ENCODE results near the gene CYP11A1. TPM values are rescaled to one million over a fixed set of nuclear protein-coding genes. Genes with fewer than 3 reads are reported as not detected.

CYP11A1 gene
- polyA plus RNA-seq, 3 donors = not detected

GRCh38 chr15:74378848-74379247 is 11.4 kb upstream of the CYP11A1 start:
- Histone ChIP-seq H3K9ac (ENCODE audit: insufficient read depth, low read length, poor library complexity, severe bottlenecking) (no peak overlapping the region), H2AFZ (ENCODE audit: insufficient read depth, low read depth, low read length, poor library complexity, severe bottlenecking) (no peak overlapping the region), H3K4me3 (replicated peaks in 1 of 3; ENCODE audit: low read depth in 2 of 3, low read length in 3 of 3) (no peak overlapping the region), H3K27me3 (ENCODE audit: control insufficient read depth in 2 of 2, insufficient read depth in 2 of 2, low read length in 2 of 2) (peaks cover 3 to 8% of the 10 kb centered on the region in 2 donors), H3K4me1 (ENCODE audit: control insufficient read depth in 1 of 2, insufficient read depth in 2 of 2, low read length in 2 of 2) (peaks cover 12 to 15% of the 10 kb centered on the region in 2 donors), H3K27ac (ENCODE audit: low read depth in 1 of 2, low read length in 2 of 2) (no peak overlapping the region), H3K36me3 (replicated peaks in 1 of 2; ENCODE audit: control insufficient read depth in 1 of 2, insufficient read depth in 2 of 2, low read length in 2 of 2) (no peaks in the 10 kb centered on the region), H3K4me2 (replicated peaks; ENCODE audit: extremely low read depth, low read length, poor library complexity, severe bottlenecking) (no peak overlapping the region), H4K20me1 (ENCODE audit: insufficient read depth, low read length) (peaks cover 6% of the 10 kb centered on the region), H3K9me3 (replicated peaks in 1 of 2; ENCODE audit: control insufficient read depth in 1 of 2, insufficient read depth in 1 of 2, low read length in 2 of 2) (no peaks in the 10 kb centered on the region), H3K79me2 (ENCODE audit: insufficient read depth, low read length) (no peaks in the 10 kb centered on the region)
- 2% methylated on average over 6 of the region's 9 CpGs for WGBS (ENCODE audit: insufficient coverage)
- Mint-ChIP-seq H3K4me3 (no peak overlapping the region), H3K36me3 (no peaks in the 10 kb centered on the region), H3K27me3 (ENCODE audit: low read depth in 3 of 3) (peaks cover 11 to 30% (median 19%) of the 10 kb centered on the region in 3 donors), H3K27ac (peak overlapping the region in 1 of 7 donors; percentile 50), H3K9me3 (no peaks in the 10 kb centered on the region), H3K4me1 (peaks cover 18% of the 10 kb centered on the region)
- intact Hi-C loops (cut with micrococcal nuclease) = loop anchor here in 1 of 2 donors (10.0 kb wide), 1 partner anchor 386 kb away; no protein-coding TSS in a partner anchor
- peak in 1 of 3 donors; percentile 30 for DNase-seq
- no peak for TF ChIP-seq CTCF (IDR thresholded peaks at IDR 0.05)

- no peak overlapping the region for H3K9ac ChIP-seq (ENCODE audit: insufficient read depth, low read length, poor library complexity, severe bottlenecking)
- peaks cover 14 to 37% (median 19%) of the 10 kb centered on the region in 3 donors for H3K27me3 Mint-ChIP-seq (ENCODE audit: low read depth in 3 of 3)
- H3K4me1 ChIP-seq (ENCODE audit: control insufficient read depth in 1 of 2, insufficient read depth in 2 of 2, low read length in 2 of 2) = peaks cover 14 to 19% of the 10 kb centered on the region in 2 donors
- H3K27ac Mint-ChIP-seq = peak overlapping the region in 2 of 7 donors; percentile 10 to 50
- no peaks in the 10 kb centered on the region for H3K36me3 Mint-ChIP-seq
- no peaks in the 10 kb centered on the region for H3K79me2 ChIP-seq (ENCODE audit: insufficient read depth, low read length)
- H3K9me3 ChIP-seq (replicated peaks in 1 of 2; ENCODE audit: control insufficient read depth in 1 of 2, insufficient read depth in 1 of 2, low read length in 2 of 2) = no peaks in the 10 kb centered on the region
- H3K4me1 Mint-ChIP-seq = peaks cover 23% of the 10 kb centered on the region
- TF ChIP-seq CTCF (IDR thresholded peaks at IDR 0.05) = no peak
- intact Hi-C loops (cut with micrococcal nuclease) = loop anchor here in 1 of 2 donors (10.0 kb wide), 1 partner anchor 387 kb away; no protein-coding TSS in a partner anchor
- H3K4me3 Mint-ChIP-seq = peak overlapping the region in 1 of 2 donors; percentile 37
- no peak overlapping the region for H3K27ac ChIP-seq (ENCODE audit: low read depth in 1 of 2, low read length in 2 of 2)
- no peak overlapping the region for H2AFZ ChIP-seq (ENCODE audit: insufficient read depth, low read depth, low read length, poor library complexity, severe bottlenecking)
- peaks cover 6% of the 10 kb centered on the region for H4K20me1 ChIP-seq (ENCODE audit: insufficient read depth, low read length)
- H3K27me3 ChIP-seq (ENCODE audit: control insufficient read depth in 2 of 2, insufficient read depth in 2 of 2, low read length in 2 of 2) = peaks cover 3 to 12% of the 10 kb centered on the region in 2 donors
- no peak overlapping the region for H3K4me3 ChIP-seq (replicated peaks in 1 of 3; ENCODE audit: low read depth in 2 of 3, low read length in 3 of 3)
- 90% methylated on average over 8 of the region's 15 CpGs for WGBS (ENCODE audit: insufficient coverage)
- H3K36me3 ChIP-seq (replicated peaks in 1 of 2; ENCODE audit: control insufficient read depth in 1 of 2, insufficient read depth in 2 of 2, low read length in 2 of 2) = no peaks in the 10 kb centered on the region
- H3K9me3 Mint-ChIP-seq = no peaks in the 10 kb centered on the region
- H3K4me2 ChIP-seq (replicated peaks; ENCODE audit: extremely low read depth, low read length, poor library complexity, severe bottlenecking) = no peak overlapping the region
- DNase-seq = no peak
Measured at GRCh38 chr15:74377831-74378766, 10.7 kb upstream of the CYP11A1 start.
